GM12873 (cell line): ENCODE results near the gene PNRC2.

Experiments
- TF ChIP-seq, protein P1 (sequence below): IDR thresholded peaks from 2 replicates; pipeline ENCODE4 v1.5.1; 2012; ENCODE audit warnings: low read depth, mild to moderate bottlenecking, moderate library complexity, low read length, control low read depth; ENCODE audit not compliant: insufficient read depth; ENCODE audit errors: missing control alignments

The PNRC2 gene

DNA sequence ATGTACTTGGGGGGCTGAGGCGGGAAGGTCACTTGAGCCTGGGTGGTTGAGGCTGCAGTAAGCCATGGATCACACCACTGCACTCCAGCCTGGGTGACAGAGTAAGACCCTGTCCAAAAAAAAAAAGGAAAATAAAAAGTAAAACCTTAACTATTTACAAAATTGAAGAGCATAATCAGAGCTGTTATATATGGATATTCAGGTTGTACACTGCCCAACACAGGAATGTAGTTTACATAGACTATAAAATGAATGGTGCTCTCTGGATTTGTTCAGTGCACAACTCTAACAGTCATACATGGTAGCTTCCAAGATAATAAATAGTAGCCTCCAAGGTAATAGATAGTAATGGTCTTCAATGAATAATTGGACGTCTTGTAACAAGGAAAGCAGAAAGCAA lies 43.1 kb downstream of the PNRC2 start:
- TF ChIP-seq, protein P1, sequence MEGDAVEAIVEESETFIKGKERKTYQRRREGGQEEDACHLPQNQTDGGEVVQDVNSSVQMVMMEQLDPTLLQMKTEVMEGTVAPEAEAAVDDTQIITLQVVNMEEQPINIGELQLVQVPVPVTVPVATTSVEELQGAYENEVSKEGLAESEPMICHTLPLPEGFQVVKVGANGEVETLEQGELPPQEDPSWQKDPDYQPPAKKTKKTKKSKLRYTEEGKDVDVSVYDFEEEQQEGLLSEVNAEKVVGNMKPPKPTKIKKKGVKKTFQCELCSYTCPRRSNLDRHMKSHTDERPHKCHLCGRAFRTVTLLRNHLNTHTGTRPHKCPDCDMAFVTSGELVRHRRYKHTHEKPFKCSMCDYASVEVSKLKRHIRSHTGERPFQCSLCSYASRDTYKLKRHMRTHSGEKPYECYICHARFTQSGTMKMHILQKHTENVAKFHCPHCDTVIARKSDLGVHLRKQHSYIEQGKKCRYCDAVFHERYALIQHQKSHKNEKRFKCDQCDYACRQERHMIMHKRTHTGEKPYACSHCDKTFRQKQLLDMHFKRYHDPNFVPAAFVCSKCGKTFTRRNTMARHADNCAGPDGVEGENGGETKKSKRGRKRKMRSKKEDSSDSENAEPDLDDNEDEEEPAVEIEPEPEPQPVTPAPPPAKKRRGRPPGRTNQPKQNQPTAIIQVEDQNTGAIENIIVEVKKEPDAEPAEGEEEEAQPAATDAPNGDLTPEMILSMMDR, result no peak

DNA sequence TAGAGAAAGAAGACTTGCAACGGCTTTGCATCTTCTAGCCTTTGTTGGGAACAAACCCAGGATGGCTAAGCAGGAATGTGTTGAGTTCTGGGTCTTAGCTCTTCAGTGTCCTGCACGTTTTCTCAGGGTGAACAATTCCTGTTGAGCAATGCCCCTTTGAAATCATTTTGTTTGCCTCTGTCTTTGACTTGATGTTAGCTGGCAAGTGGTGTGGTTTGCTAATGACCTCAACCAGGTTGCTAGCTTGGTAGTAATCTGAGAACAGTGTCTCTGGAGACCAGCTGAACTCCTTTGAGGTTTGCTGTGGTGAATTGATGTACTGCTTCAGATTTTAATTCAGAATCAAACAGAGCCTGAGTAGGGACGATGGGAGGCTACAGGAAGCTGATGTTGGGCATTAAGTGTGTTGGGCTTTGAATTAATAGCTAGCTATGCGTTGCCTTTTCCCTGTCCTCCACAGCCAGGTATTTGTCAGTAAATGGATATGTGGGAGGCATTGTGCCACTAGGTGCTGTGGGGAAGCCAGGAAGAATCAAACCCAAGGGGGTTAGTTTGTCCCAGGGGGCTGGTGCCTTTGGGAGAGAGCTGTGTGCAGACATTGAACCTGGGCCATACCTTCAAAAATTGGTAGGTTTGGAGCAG lies 43.8 kb downstream of the PNRC2 start:
- TF ChIP-seq, protein P1, result no peak

DNA sequence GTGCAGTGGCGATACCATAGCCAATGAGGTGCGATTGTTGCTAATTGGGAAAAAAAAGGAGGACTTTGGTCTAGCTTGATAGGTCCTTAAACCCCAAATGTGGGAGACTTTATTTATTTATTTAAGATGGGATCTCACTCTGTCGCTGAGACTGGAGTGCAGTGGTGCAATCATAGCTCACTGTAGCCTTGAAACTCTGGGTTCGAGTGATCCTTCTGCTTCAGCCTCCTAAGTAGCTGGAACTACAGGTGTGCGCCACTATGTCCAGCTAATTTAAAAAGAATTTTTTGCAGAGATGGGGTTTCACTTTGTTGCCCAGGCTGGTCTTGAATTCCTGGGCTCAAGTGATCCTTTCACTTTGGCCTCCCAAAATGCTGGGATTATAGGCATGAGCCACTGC lies 44.5 kb downstream of the PNRC2 start:
- TF ChIP-seq, protein P1, result no peak

DNA sequence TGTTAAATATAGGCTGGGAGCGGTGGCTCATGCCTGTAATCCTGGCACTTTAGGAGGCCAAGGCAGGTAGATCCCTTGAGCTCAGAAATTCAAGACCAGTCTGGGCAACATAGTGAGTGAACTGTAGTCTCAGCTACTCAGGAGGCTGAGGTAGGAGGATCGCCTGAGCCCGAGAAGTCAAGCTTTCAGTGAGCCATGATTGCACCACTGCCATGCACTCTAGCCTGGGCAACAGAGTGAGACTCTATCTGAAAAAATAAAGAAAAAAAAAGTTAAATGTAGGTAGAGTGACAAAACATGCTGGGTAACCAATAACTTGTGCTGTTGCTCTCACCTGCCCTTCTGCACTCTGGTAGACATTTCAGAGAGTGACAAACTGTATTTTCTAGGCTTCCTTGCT lies 45.5 kb downstream of the PNRC2 start:
- TF ChIP-seq, protein P1, result no peak

- TF ChIP-seq, protein P1, result no peak
These were observed 47.5 kb downstream of the PNRC2 start for GRCh38 chr1:24007079-24007478.

- TF ChIP-seq, protein P1, result no peak
These were observed 49.8 kb downstream of the PNRC2 start for GRCh38 chr1:24009406-24009805.

DNA sequence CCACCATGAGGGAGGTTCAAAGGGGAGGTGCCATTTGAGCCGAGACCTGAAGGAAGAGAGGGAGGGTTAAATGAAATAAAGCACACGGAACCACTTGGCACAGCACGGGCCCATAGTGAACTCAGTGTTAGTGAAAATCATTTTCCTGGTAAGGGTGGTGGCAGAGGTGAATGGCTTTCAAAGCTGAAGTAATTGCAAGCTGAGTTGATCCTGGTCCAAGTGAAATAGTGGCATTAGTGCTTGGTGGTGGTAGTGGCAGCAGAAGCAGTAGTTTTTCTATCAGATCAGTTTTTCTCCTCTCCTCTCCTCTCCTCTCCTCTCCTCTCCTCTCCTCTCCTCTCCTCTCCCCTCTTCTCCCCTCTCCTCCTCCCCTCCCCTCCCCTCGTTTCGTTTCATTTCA lies 51.0 kb downstream of the PNRC2 start:
- TF ChIP-seq, protein P1, result no peak
